Measurements from ENCODE around the gene CEACAM20. TPM values are rescaled to one million over a fixed set of nuclear protein-coding genes. Genes with fewer than 3 reads are reported as not detected.

CEACAM20 gene
- total and polyA plus RNA-seq, 10 of the 15 experiments (the other 5 are each of a cell fraction or from before 2014, with no cell fraction given) = not detected

DNA sequence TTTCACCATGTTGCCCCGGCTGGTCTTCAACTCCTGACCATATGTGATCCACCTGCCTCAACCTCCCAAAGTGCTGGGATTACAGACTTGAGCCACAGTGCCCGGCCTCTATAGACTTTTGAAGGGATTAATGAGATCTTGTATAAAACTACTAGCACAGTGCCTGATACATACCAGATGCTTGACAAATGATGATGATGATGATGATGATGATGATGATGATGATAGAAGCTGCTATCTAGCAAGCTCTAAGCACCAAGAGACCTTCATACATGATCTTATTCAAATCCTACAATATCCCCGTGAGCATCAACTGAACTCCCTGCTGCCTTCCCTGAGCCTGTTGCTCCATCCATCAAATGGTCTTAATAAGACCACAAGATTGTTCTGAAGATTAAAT, 14.4 kb downstream of the CEACAM20 start:
- Histone ChIP-seq H3K27ac (ENCODE audit: control insufficient read depth, insufficient read depth) (no peak overlapping the region), H3K36me3 (ENCODE audit: control insufficient read depth in 2 of 2, insufficient read depth in 2 of 2, low read length in 1 of 2) (no peaks in the 10 kb centered on the region), H3K9ac (ENCODE audit: control insufficient read depth, insufficient read depth, low read length) (no peak overlapping the region), H3K9me3 (replicated peaks; ENCODE audit: control insufficient read depth, insufficient read depth, low read length) (no peaks in the 10 kb centered on the region; the same call in 2 of the 3 replicates), H3K79me2 (ENCODE audit: control insufficient read depth, insufficient read depth, low read length) (no peaks in the 10 kb centered on the region), H3K4me2 (ENCODE audit: control insufficient read depth, insufficient read depth) (no peak overlapping the region), H3K27me3 (replicated peaks in 1 of 2; ENCODE audit: control insufficient read depth in 2 of 2, insufficient read depth in 2 of 2, low read length in 1 of 2) (no peaks in the 10 kb centered on the region), H2AFZ (ENCODE audit: control insufficient read depth, low read depth, low read length) (no peak overlapping the region), H3K4me1 (ENCODE audit: control insufficient read depth, insufficient read depth, low read length) (no peaks in the 10 kb centered on the region), H3K4me3 (no peak overlapping the region), H4K20me1 (ENCODE audit: control insufficient read depth, insufficient read depth) (no peaks in the 10 kb centered on the region)
- ChIA-PET CTCF (interaction anchor here (1.0 kb wide), 1 partner anchor 15 kb away, joined by 3 read pairs; the partner anchor contains the start of gene ZNF180), POLR2A (no interaction called here), RAD21 (ENCODE audit: unreplicated experiment) (no interaction called here), SMC1A (ENCODE audit: uncharacterized antibody, unreplicated experiment) (interaction anchor here (1.2 kb wide), 1 partner anchor 22 kb away, joined by 5 read pairs; no protein-coding TSS in a partner anchor)
- no TSS peak for BruUV-seq (replicated peaks)
- 21% methylated on average over 3 of the region's 3 CpGs for WGBS (ENCODE audit: insufficient coverage, insufficient replicate concordance, low lambda C conversion rate, missing lambda C conversion rate)
- DNase-seq (ENCODE audit: low read depth, low spot score) (no peak), FAIRE-seq (no peak), ATAC-seq (no peak)
- intact Hi-C loops (cut with micrococcal nuclease; ENCODE audit: unreplicated experiment) (no loop called here), in situ Hi-C loops (cut with MboI) (no loop called here)
- no peak for TF ChIP-seq SMAD1 (IDR thresholded peaks at IDR 0.05; ENCODE audit: low read depth, partially characterized antibody)
- no peak for TF ChIP-seq ZNF207 (IDR thresholded peaks at IDR 0.05; ENCODE audit: borderline replicate concordance)
- TF ChIP-seq ATF7 (IDR thresholded peaks at IDR 0.05; ENCODE audit: low read depth) = no peak
- TF ChIP-seq KAT2A (conservative IDR thresholded peaks at IDR 0.05; ENCODE audit: control insufficient read depth, low read depth, low read length) = no peak
- TF ChIP-seq, protein P1, sequence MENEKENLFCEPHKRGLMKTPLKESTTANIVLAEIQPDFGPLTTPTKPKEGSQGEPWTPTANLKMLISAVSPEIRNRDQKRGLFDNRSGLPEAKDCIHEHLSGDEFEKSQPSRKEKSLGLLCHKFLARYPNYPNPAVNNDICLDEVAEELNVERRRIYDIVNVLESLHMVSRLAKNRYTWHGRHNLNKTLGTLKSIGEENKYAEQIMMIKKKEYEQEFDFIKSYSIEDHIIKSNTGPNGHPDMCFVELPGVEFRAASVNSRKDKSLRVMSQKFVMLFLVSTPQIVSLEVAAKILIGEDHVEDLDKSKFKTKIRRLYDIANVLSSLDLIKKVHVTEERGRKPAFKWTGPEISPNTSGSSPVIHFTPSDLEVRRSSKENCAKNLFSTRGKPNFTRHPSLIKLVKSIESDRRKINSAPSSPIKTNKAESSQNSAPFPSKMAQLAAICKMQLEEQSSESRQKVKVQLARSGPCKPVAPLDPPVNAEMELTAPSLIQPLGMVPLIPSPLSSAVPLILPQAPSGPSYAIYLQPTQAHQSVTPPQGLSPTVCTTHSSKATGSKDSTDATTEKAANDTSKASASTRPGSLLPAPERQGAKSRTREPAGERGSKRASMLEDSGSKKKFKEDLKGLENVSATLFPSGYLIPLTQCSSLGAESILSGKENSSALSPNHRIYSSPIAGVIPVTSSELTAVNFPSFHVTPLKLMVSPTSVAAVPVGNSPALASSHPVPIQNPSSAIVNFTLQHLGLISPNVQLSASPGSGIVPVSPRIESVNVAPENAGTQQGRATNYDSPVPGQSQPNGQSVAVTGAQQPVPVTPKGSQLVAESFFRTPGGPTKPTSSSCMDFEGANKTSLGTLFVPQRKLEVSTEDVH (IDR thresholded peaks at IDR 0.05; ENCODE audit: low read depth, partially characterized antibody) = no peak
- TF ChIP-seq MEF2A (IDR thresholded peaks at IDR 0.05; ENCODE audit: insufficient read depth, low read depth, low read length) = no peak
- TF ChIP-seq TBL1XR1 (IDR thresholded peaks at IDR 0.05; ENCODE audit: low read depth, low read length) = no peak
- TF ChIP-seq, protein P2, sequence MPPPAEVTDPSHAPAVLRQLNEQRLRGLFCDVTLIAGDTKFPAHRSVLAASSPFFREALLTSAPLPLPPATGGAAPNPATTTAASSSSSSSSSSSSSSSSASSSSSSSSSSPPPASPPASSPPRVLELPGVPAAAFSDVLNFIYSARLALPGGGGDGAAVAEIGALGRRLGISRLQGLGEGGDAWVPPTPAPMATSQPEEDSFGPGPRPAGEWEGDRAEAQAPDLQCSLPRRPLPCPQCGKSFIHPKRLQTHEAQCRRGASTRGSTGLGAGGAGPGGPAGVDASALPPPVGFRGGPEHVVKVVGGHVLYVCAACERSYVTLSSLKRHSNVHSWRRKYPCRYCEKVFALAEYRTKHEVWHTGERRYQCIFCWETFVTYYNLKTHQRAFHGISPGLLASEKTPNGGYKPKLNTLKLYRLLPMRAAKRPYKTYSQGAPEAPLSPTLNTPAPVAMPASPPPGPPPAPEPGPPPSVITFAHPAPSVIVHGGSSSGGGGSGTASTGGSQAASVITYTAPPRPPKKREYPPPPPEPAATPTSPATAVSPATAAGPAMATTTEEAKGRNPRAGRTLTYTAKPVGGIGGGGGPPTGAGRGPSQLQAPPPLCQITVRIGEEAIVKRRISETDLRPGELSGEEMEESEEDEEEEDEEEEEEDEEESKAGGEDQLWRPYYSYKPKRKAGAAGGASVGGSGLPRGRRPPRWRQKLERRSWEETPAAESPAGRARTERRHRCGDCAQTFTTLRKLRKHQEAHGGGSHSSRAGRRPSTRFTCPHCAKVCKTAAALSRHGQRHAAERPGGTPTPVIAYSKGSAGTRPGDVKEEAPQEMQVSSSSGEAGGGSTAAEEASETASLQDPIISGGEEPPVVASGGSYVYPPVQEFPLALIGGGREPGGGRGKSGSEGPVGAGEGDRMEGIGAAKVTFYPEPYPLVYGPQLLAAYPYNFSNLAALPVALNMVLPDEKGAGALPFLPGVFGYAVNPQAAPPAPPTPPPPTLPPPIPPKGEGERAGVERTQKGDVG (CRISPR knock-in tag; IDR thresholded peaks at IDR 0.05) = no peak
- TF ChIP-seq SRF (IDR thresholded peaks at IDR 0.05; ENCODE audit: low read depth in 2 of 2, low read length in 2 of 2) = no peak
- TF ChIP-seq EZH2 (IDR thresholded peaks at IDR 0.05; ENCODE audit: borderline replicate concordance, control insufficient read depth, low read depth, low read length) = no peak

Measured in GM12878 (cell line).